Left lung (tissue), 10 donors: ENCODE measurements around the gene CYP4Z1. TPM values are rescaled to one million over a fixed set of nuclear protein-coding genes. Genes with fewer than 3 reads are reported as not detected.
"Not testable (repeated sequence)": the region's sequence is repeated elsewhere in the genome, so short reads cannot be mapped to it uniquely, and the experiment has no call there.

Experiments used
- ATAC-seq: fragments of 200-7000 bp; cut with Tn5 transposase; one replicate; pipeline ENCODE4 v1.9.1; 2020; ENCODE audit warnings: moderate library complexity
- DNase-seq, 4 donors: peaks; one replicate each; pipeline ENCODE4 v3.0.0-alpha.2; 2013 to 2020
- H3K27ac ChIP-seq, 2 donors: fragments of 200-600 bp; sonication (generic) in 1 of 2; one replicate each; pipeline versions ENCODE4 v1.5.0 to v1.8.0; 2020 to 2021
- H3K27me3 ChIP-seq, 2 donors: fragments of 200-600 bp; sonication (generic) in 1 of 2; one replicate each; pipeline versions ENCODE4 v1.5.0 to v1.8.0; 2020 to 2021
- H3K36me3 ChIP-seq, 2 donors: fragments of 200-600 bp; sonication (generic) in 1 of 2; one replicate each; pipeline versions ENCODE4 v1.5.0 to v1.8.0; 2020 to 2021
- H3K4me1 ChIP-seq, 2 donors: fragments of 200-600 bp; one replicate each; pipeline ENCODE4 v1.8.0; 2021
- H3K4me3 ChIP-seq, 2 donors: fragments of 200-600 bp; sonication (generic) in 1 of 2; one replicate each; pipeline versions ENCODE4 v1.5.0 to v1.8.0; 2020 to 2021; ENCODE audit warnings: mild to moderate bottlenecking in 1 of 2
- H3K9me3 ChIP-seq, 2 donors: fragments of 200-600 bp; sonication (generic) in 1 of 2; one replicate each; pipeline versions ENCODE4 v1.5.0 to v1.8.0; 2020 to 2021
- CTCF ChIP-seq, 2 donors: fragments of 200-600 bp; sonication (generic) in 1 of 2; IDR thresholded peaks; one replicate each; pipeline versions ENCODE4 v1.5.0 to v1.8.0; 2021; ENCODE audit warnings: antibody characterized with exemption in 2 of 2
- intact Hi-C, 2 donors: fragments of 100-400 bp; cut with DNase I; formaldehyde crosslinking; loops; one replicate each; pipeline versions ENCODE4 v1.11.2 to v1.14.2; 2022
- polyA plus RNA-seq, 6 donors: library from polyadenylated mRNA; unstranded; fragments of 120-200 nt; gene quantifications; one replicate each; pipeline ENCODE4 v1.2.1, GENCODE V29; 2013; ENCODE audit not compliant: insufficient read length in 6 of 6
- total RNA-seq, 2 donors: library from RNA; stranded (reverse); fragmentation: NEBNext Ultra II Directional; extraction: Animal tissue kit (Norgen Biotek cat#: 25700); gene quantifications; one replicate each; pipeline ENCODE4 v1.2.1, GENCODE V29; 2021
- donor health status: DM: no; HTN: yes; CAD: no.
- donor health status: DM: no; HTN: no; CAD: no.

The CYP4Z1 gene
- total and polyA plus RNA-seq, 8 donors, result 0.10 to 0.64 (median 0.50) TPM

- no peak for DNase-seq
- no peaks in the 10 kb centered on the region for H3K9me3 ChIP-seq
- intact Hi-C loops, result no loop called here
These were observed 80.2 kb downstream of the CYP4Z1 start for GRCh38 chr1:47147047-47147785.

GRCh38 chr1:47149162-47149561 lies 82.1 kb downstream of the CYP4Z1 start:
- ATAC-seq, intact Hi-C loops, H3K27ac ChIP-seq, H3K36me3 ChIP-seq, H3K9me3 ChIP-seq, H3K4me1 ChIP-seq, H3K27me3 ChIP-seq, H3K4me3 ChIP-seq, DNase-seq: not testable (repeated sequence)

More at GRCh38 chr1:47147047-47147785, 80.2 kb downstream of the CYP4Z1 start:
- peak; percentile 75 for ATAC-seq
- TF ChIP-seq CTCF (IDR thresholded peaks at IDR 0.05), result no peak
- H3K27me3 ChIP-seq, result no peaks in the 10 kb centered on the region
- H3K36me3 ChIP-seq, result no peaks in the 10 kb centered on the region
- H3K27ac ChIP-seq, result no peak overlapping the region
- H3K4me3 ChIP-seq, result no peak overlapping the region
- no peaks in the 10 kb centered on the region for H3K4me1 ChIP-seq

GRCh38 chr1:47156457-47156856 lies 89.4 kb downstream of the CYP4Z1 start:
- DNase-seq, H3K4me3 ChIP-seq, ATAC-seq, H3K4me1 ChIP-seq, H3K27ac ChIP-seq, H3K27me3 ChIP-seq, H3K36me3 ChIP-seq, intact Hi-C loops, H3K9me3 ChIP-seq: not testable (repeated sequence)

- ATAC-seq, DNase-seq, H3K9me3 ChIP-seq, H3K4me1 ChIP-seq, intact Hi-C loops, H3K36me3 ChIP-seq, H3K4me3 ChIP-seq, H3K27me3 ChIP-seq, H3K27ac ChIP-seq: not testable (repeated sequence)
These were observed 90.9 kb downstream of the CYP4Z1 start for GRCh38 chr1:47157957-47158356.

GRCh38 chr1:47160716-47161115 lies 93.7 kb downstream of the CYP4Z1 start:
- intact Hi-C loops, result no loop called here
- Histone ChIP-seq H3K9me3 (no peaks in the 10 kb centered on the region), H3K4me1 (no peaks in the 10 kb centered on the region), H3K27ac (no peak overlapping the region), H3K4me3 (no peak overlapping the region), H3K27me3 (no peaks in the 10 kb centered on the region), H3K36me3 (no peaks in the 10 kb centered on the region)
- no peak for DNase-seq
- no peak for TF ChIP-seq CTCF (IDR thresholded peaks at IDR 0.05)
- no peak for ATAC-seq

DNA sequence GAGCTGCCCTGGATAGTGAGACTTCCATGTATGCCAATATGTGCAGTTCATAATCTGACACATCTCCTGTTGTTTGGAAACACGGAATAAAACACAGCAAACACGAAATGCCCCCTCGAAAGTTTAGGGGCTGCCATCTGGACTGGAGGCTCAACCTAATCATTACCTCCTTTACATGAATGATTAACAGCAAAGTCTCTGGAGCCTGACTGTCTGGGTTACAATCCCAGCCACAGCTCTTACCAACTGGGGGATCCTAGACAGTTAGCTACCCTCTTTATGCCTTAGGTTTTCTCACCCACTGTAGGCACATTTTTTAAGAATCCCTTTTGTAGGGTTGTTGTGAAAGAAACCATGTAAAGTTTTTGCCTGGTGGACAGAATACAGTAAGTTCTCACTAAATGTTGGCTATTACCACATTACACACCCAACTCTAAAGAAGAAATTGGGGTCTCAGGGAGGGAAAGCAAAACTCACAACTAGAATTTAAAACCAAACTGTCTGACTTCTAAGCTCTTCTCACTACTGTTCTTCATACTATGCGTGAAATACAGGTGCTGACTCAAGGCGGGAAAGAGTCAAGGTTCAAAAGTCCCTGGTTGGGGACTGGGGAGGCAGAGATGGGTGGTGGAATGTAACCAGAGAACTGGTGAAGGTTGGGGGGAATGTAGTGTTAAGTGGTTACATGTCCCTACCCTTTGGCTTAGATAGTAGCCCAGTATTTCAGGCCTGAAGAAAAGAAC lies 94.4 kb downstream of the CYP4Z1 start:
- no peaks in the 10 kb centered on the region for H3K4me1 ChIP-seq
- no peak overlapping the region for H3K4me3 ChIP-seq
- intact Hi-C loops, result no loop called here
- H3K27me3 ChIP-seq, result no peaks in the 10 kb centered on the region
- DNase-seq, result no peak
- ATAC-seq, result no peak
- TF ChIP-seq CTCF (IDR thresholded peaks at IDR 0.05), result no peak
- peaks cover 0 to 4% of the 10 kb centered on the region in 2 donors for H3K9me3 ChIP-seq
- no peak overlapping the region for H3K27ac ChIP-seq
- H3K36me3 ChIP-seq, result no peaks in the 10 kb centered on the region
